RCC 7860 (cell line): ENCODE data around the gene TECPR2.

Experiments
- DNase-seq: peaks from one replicate; pipeline ENCODE4 v3.0.0-alpha.2; 2015; ENCODE audit warnings: low spot score
- FAIRE-seq: peaks from 2 replicates; lab custom pipeline; 2012; peaks lifted over from hg19 to GRCh38; lab: Jason Lieb, UNC

The TECPR2 gene

DNA sequence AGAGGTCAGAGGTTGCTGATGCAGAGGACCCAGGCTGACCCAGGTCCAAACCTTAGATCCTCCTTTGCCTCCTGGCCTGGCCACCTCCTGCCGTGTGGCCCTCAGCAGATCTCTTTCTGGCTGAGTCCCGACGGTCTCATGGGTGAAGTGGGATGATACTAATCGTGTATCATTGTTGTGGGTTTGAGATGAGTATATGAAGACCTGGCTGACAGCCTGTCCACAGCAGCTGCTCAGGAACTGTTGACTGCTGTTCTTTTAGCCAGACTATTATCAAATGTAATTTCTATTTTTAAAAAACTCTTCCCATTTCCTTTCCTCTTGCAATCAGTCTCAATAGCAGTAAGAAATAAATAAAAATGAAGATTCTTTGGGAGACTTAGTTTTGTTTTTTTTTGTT is 101.3 kb downstream of the TECPR2 start:
- FAIRE-seq = no peak
- DNase-seq = no peak

- FAIRE-seq = no peak
- DNase-seq = no peak
Observed at GRCh38 chr14:102464846-102465341, 102.2 kb downstream of the TECPR2 start.

DNA sequence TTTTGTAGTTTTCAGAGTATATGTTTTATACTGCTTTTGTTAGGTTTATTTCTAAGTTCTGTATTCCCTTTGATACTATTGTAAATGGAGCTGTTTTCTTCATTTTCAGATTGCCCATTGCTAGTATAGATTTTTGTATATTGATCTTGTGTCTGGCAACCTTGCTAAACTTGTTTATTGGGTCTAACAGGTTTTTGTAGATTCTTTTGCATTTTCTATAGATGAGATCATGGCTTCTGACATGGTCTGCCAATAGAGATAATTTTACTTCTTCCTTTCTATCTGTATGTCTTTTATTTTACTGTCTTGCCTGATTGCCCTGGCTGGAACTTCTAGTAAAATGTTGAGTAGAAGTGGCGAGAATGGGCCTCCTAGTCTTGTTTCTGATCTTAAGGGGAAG is 106.5 kb downstream of the TECPR2 start:
- FAIRE-seq (no peak), DNase-seq (no peak)

DNA sequence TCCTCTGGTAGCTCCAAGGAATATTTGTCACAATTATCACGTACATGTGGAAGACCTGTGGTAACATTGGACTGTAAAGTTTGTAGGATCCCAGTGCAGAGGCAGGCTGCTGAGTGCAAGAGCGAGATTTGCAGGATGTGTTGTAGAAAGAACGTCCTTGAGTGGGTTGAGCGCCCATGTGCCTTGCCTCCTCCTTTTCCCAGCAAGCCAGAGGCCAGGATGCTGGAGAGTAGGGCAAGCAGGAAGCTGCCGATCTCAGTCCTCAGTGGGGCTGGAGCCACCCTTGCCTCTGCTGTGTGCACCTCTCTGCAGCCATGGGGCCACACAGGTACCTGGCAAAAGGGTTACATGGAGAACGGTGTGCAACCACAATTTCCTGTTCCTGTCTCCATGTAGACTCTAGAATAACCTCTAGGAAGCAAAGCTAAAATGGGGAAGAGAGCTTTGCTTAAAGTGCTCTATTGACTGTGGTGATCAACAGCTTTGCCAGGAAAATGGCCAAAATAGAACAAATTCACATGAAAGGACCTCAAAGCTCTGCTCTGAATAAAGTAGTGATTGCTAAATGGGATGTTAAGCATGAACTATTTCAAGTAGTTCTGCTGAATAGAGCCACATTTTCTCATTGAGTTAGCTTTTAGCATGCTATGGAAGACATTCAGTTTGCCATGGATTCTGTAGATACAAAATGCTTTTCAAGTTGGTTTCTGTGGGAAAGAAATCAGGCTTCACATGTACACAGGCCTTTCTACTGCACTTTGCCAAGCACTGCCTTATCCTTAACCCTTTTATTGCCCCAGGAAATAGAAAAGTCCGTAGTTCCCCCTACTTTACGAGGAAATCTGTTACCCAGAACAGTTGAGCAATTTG is 109.4 kb downstream of the TECPR2 start:
- DNase-seq (no peak), FAIRE-seq (no peak)

DNA sequence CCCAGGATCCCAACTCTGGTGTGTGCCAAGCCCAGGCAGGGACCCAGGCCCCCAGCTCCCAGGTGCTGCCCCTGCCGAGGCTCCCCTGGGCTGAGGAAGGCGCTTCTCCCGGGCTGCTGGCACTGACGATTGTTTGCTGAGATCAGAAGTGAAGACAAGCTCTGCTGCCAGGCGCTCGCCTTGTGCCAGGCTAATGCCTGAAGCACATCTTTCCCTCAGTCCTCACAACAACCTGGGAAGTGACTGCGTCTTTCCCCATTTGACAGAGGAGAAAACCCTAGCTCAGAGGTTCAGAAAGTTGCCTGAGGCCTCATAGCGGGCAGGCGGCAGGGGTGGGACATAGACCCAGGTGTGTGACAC is 110.0 kb downstream of the TECPR2 start:
- FAIRE-seq (no peak), DNase-seq (no peak)

DNA sequence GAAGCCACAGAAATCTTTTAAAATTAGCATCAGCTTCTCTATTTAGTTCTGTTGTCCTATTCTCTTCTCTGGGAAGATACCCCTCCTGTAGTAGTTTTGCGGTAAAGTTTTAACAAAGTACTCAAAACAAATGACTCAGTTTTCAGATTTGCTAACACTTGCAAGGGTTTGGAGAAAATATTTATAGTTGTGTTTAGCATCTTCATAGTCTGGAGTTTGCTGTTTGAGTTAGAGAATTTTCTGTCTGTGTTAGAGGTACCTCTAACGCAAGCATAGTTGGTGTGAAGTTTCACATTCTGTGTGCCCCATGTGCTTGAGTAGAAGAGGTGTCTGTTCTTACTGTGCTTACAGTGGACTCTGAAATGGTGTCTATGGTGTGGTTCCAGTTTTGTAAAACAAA is 110.8 kb downstream of the TECPR2 start:
- no peak for FAIRE-seq

GRCh38 chr14:102474934-102475333 is 112.2 kb downstream of the TECPR2 start:
- no peak for FAIRE-seq
- DNase-seq = no peak

More for the DNA sequence above, 110.8 kb downstream of the TECPR2 start:
- no peak for DNase-seq

- DNase-seq (no peak), FAIRE-seq (no peak)
Observed at GRCh38 chr14:102479107-102479506, 116.4 kb downstream of the TECPR2 start.

GRCh38 chr14:102479777-102480176 is 117.0 kb downstream of the TECPR2 start:
- DNase-seq (no peak), FAIRE-seq (no peak)

DNA sequence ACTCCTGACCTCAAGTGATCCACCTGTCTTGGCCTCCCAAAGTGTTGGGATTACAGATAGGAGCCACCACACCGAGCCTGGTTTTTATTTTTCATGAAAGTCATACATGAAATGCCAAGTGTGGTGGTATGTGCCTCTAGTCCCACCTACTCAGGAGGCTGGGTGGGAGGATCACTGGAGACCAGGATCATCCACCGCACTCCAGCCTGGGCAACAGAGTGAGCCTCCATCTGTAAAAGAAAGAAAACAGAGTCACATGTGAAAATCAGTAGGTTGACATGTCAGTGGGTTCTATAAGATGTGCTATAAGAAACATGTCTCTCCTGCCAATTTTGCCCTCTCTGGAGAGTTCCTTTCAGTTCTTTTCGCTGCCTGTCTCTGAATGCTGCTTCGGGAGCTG is 118.6 kb downstream of the TECPR2 start:
- DNase-seq = no peak
- no peak for FAIRE-seq

GRCh38 chr14:102481791-102482238 is 119.1 kb downstream of the TECPR2 start:
- DNase-seq = no peak

DNA sequence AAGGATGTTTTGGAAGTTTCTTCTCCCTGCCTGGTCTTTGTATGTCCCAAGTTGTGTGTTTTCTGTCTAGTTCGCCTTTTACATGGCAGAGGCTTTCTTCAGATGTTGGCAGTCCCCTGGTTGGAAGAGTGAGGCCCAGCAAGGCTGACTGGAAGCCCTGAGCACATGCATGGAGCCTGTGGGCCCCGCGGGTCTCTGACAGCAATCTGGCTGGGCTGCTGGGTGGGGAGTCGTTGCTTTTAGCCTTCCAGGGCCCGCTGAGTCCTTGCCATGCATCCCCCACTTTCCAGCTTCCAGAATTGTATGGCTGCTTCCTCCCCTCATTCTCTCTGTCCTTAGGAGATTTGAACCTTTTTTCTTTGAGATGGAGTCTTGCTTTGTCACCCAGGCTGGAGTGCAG is 121.6 kb downstream of the TECPR2 start:
- DNase-seq (no peak), FAIRE-seq (no peak)

More at GRCh38 chr14:102481791-102482238, 119.1 kb downstream of the TECPR2 start:
- no peak for FAIRE-seq

- FAIRE-seq (no peak), DNase-seq (no peak)
Observed at GRCh38 chr14:102485693-102486512, 123.2 kb downstream of the TECPR2 start.

DNA sequence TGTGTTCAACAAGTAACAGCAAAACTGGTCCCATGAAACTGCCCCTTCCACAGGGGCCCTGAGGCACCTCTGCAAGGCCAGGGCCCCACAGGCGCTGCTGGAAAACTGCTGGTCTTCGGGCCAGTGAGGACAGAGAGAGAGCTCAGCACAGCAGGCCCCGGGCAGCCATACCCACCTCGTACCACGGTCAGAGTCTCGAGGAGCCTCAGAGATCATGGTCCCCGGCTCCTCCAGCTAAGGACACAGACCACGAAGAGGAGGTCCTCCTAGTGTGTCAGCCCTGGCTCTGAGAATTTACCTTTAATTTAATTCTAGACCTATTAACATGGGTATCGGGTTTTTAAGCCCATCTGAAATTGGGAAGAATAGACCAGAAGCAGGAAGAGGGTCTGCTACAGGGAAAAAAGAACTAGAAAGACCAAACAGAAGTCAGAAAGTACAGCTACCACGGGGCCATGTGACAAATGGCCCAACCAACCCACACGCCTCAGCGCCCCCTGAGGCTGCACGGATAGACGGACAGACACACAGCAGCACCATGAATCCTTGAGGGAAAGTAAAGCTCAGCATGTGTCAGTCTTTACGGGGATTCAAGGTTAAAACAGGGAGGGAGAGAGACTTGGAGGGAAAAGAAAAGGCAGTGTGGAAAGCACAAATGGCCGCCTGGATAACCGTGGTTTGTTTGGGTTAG is 123.9 kb downstream of the TECPR2 start:
- DNase-seq (no peak), FAIRE-seq (no peak)

- no peak for DNase-seq
- FAIRE-seq = no peak
Observed at GRCh38 chr14:102487204-102487577, 124.5 kb downstream of the TECPR2 start.

DNA sequence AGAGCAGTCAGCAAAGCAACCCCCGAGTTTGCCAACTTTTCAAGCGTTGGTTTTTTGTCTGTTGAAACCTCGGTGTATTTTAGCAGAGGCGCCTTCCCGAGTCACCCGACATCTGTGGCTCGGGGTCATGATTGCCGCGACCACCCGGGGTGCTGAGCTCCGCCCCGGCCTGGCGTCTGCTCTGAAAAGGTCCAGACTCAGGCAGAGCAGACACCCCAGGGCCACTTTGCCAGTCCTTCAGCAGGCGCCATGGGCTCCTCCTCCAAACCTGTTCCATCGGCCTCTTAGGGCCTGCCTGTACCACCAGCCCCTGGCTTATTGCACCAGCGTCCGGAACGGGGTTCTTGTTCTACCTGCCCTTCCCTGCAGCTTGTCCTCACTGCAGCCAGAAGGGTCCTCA is 127.7 kb downstream of the TECPR2 start:
- FAIRE-seq (no peak), DNase-seq (no peak)

- FAIRE-seq = no peak
Observed at GRCh38 chr14:102491366-102491765, 128.6 kb downstream of the TECPR2 start.

DNA sequence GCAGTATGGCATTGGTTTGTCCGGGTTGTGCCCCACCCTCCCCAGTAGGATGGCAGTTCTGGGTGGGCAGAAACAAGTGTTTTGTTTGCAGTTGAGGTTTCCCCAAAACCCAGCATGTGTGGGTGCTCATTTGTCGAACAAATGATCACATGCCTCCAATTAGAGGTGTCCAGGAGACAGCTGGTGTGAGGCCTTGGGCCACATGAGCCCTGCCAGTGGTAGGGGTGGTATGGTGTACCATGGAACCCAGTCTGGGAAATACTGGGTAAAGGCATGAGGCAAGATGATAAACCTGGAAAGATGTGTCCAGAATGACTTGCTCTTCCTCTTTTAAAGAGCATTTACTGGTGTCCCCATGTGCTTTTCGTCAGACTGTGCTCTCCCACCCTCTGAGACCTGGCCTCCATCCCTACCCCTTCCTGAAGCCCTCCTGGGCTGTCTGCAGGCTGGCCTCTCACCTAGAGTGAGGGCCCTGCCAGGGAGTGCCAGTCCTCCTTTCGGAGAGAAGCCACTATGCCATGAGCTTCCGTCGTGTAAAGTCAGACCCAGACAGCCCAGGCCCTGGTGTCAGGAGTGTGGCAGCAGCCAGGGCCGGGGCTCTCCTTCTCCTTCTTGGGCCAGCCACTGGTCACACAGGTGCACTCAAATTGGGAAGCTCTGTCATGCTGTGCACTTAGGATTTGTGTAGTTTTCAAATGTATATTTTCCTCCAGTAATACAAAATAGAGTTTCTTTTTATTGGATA is 129.2 kb downstream of the TECPR2 start:
- FAIRE-seq = no peak
- no peak for DNase-seq

More at GRCh38 chr14:102491366-102491765, 128.6 kb downstream of the TECPR2 start:
- DNase-seq = no peak

DNA sequence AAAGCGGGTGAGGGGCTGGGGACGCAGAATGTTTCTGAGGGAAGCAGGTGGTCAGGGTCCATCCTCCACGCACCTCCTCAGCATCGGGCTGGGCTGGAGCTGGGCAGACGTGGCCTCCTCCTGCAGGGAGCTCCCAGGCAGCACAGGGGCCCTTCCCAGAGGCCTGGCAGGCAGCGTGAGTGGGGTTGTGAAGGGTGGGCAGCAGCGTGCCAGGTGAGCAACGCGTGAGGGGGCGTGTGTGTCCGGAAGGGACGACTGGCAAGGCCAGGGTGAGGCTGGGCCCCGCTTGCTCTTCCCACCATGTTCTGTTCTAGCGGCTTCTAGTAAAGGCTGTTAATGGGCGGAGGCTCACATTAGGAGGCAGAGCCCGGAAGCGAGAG is 129.8 kb downstream of the TECPR2 start:
- DNase-seq = no peak
- no peak for FAIRE-seq

DNA sequence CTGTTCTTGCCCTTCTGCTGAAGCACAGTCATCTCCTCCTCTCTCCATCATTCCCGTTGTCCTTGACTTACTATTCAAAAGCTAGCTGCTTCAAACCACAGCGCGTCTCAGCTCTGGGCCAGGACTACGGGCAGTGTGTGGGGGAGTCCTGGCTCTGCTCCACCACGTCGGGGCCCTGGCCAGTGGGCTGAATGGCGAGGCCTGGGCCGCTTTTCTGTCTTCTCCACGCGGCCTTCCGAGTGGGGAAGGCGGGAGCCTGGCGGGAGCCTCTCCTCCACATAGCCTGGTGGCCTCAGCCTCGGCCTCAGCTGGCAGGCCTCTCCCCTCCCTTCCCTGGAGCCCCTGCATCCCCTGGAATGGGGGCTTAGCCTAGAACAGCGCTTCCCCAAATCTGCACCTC is 130.4 kb downstream of the TECPR2 start:
- DNase-seq (no peak), FAIRE-seq (no peak)
